ENCODE results near the gene PCDH17.

The PCDH17 gene, protein sequence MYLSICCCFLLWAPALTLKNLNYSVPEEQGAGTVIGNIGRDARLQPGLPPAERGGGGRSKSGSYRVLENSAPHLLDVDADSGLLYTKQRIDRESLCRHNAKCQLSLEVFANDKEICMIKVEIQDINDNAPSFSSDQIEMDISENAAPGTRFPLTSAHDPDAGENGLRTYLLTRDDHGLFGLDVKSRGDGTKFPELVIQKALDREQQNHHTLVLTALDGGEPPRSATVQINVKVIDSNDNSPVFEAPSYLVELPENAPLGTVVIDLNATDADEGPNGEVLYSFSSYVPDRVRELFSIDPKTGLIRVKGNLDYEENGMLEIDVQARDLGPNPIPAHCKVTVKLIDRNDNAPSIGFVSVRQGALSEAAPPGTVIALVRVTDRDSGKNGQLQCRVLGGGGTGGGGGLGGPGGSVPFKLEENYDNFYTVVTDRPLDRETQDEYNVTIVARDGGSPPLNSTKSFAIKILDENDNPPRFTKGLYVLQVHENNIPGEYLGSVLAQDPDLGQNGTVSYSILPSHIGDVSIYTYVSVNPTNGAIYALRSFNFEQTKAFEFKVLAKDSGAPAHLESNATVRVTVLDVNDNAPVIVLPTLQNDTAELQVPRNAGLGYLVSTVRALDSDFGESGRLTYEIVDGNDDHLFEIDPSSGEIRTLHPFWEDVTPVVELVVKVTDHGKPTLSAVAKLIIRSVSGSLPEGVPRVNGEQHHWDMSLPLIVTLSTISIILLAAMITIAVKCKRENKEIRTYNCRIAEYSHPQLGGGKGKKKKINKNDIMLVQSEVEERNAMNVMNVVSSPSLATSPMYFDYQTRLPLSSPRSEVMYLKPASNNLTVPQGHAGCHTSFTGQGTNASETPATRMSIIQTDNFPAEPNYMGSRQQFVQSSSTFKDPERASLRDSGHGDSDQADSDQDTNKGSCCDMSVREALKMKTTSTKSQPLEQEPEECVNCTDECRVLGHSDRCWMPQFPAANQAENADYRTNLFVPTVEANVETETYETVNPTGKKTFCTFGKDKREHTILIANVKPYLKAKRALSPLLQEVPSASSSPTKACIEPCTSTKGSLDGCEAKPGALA (N-terminal part only)

DNA sequence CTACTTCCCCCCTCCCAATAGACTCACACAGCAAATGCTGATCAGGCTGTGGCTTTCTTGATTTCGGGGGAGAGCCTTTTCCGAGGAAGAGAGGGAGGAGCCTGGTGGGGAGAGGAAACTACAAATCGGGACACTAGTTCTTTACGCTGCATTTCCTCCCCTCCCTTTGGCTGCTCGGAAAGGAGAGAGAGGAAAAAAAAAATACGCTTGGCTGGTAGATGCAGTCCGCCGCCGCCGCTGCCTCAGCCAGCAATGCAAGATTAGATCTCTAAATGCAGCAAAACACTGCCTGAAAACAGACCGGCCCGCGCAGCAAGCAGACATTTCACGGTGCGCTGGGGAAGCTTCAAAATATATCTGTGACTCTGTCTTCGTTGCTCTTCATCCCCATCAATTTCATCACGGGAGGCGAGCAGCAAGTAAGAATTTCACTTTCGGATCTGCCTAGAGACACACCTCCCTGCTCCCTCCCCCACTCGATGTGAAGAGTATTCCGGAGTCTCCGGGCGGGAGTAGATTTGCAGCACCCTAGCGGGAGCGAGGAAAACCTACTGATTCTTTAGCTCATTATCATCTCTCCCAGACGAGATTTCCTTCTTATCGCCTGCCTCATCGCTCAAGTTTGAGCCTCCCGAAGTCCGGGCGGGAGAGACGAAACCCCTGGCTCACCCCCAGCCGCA is at the start of gene PCDH17:
PCDH17 (plus strand) TSS at position 149 of the 680 bp plus-strand sequence. CDS start 803 bp downstream, outside the sequence.
- no peak for DNase-seq (ENCODE audit: low read depth in 4 of 4, low spot score in 1 of 4)

DNA sequence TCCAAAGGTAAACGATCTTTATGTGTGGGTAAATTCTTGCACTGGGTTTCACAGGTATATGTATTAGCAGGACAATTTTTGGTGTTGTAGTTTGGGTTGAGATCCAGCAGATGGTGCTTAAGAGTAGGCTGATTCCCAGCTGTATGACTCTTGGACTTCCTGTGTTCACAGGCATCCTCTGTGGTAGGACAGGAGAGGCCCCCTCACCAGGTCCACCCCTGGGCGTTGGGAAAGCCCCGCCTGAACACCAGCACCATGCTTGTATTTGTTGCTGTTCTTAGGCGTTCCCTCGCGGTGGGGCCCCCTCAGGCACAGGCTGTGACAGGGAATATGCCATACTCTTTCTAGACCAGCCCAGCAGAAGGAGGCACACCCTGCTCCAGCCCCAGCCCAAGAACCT is 49.5 kb upstream of the PCDH17 start:
- no peak for DNase-seq (ENCODE audit: low read depth in 4 of 4, low spot score in 1 of 4)

DNA sequence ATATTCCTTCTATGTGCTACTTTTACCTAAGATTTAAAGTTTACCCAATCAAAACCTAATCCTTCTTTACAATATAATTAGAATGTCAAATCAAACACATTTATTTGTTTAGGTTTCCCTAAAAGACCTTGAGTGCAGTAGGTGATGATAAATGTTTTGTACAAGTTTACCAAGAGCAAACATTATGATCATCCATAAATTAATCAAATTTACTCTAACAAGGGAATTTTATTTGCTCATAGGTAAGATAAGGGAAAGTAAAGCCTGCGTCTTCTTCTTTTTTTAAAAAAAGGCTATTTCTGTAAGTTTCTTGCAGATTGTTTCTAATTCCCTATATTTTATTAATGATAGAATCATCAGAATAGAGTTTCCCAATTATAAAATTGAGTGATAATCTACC is 48.0 kb upstream of the PCDH17 start:
- no peak for DNase-seq (ENCODE audit: low read depth in 4 of 4, low spot score in 1 of 4)

DNA sequence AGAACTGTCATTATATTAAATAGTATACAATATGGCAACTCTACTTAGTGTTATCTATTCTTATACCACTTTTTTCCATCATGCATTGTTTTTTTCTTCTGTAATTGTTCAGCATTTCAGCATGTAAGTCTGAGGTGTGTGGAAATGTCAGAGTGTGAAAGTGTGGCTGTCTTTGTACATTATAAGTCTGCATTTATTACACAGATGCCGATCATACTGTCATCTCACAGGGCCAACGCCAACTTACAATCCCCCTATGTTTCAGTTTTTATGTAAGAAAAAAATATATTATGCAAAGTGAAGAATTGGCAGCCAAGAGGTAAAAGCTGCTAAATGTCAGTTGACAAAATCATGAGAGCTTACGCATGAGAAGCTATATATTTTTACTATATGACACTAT is 42.9 kb upstream of the PCDH17 start:
- DNase-seq (ENCODE audit: low read depth in 4 of 4, low spot score in 1 of 4): no peak

DNA sequence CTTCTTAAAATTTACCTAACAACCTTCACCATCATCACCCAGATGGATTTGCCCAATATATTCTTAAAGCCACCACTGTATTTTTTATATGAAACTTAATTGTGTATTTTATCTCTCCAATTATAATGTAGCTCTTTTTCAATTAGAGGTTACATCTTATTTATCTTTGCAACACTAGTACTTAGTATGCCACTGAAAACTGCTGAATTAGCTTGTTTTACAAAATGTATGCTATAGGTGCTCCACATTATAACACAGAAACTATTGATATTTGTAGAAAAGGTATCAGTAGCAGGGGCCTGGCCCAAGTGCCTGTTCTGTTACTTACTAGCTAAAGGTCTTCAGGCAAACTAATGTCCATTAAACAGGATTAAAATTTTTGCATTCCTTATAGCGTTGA is 35.8 kb upstream of the PCDH17 start:
- DNase-seq (ENCODE audit: low read depth in 4 of 4, low spot score in 1 of 4): no peak

DNA sequence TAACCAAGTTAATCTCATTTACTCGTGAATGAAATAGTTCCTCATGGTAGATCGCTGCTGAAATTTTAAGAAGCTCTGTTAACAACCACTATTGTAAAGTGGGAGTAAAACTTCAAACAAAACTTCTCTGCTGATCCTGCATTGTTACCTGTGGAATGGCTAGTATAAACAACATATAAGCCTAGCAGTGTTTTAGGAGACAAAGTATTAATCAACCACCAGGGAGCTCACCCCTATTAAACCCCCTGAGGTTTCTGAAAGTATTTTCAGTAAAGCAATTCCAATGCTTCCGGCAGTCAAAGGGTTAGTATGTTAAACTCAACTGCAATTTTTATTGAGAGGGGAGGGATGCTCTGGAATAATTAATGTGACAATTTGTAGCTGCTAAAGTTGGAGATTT is 30.0 kb upstream of the PCDH17 start:
- DNase-seq (ENCODE audit: low read depth in 4 of 4, low spot score in 1 of 4): no peak

DNA sequence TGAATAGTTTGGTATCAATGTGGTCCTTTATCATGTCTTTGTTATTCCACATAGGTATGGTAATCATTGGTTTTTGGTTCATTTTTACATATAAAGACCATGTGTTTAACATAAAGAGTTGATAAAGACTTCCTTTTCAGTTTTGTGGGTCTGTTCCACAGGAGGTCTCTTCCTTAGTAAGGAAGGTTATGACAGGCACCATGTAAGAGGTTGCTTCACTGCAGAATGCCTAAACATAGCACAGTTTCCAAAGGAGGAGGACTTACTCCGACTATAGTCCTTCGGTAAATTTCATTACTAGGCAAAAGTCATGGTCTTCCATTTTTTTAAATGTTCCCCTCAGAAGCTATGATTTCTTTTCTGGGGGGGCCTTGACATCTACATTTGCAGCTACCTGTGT is 27.1 kb upstream of the PCDH17 start:
- no peak for DNase-seq (ENCODE audit: low read depth in 4 of 4, low spot score in 1 of 4)

DNA sequence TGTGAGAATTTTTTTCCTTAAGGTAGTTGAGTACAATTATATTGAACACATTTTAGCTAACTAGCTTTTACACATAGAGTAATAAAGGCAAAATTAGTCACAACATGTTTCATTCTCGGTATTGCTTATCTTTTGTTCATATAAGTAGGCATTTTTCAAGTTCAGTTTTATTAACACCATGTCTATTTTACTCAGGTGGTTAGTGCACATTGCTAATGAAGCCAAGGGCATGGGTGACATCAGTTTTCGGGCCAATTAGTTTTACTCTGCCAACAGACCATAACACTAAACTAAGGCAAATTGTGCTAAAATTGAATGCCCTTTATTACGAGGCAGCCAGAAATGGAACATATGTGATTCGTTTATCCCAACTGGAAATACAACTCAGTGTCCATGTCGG is 19.6 kb upstream of the PCDH17 start:
- DNase-seq (ENCODE audit: low read depth in 4 of 4, low spot score in 1 of 4): no peak

DNA sequence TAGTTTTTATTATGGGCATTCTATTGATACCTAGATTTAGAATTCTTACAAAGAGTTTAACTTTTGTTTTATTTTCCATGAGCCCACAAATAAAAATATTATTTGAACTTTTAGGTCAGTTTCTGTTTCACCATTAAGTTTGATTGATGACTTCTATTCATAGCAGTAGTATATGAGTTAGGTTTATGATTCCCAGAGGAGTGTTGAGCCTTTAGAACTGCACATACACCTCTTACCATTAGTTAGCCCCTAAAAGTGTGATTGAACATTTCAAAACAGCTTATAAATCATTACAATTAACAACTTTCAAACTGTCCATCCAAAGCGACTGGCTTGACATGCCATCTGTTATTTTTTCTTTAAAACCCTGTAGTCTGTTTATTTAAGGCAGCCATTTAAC is 19.0 kb upstream of the PCDH17 start:
- DNase-seq (ENCODE audit: low read depth in 4 of 4, low spot score in 1 of 4): no peak

DNA sequence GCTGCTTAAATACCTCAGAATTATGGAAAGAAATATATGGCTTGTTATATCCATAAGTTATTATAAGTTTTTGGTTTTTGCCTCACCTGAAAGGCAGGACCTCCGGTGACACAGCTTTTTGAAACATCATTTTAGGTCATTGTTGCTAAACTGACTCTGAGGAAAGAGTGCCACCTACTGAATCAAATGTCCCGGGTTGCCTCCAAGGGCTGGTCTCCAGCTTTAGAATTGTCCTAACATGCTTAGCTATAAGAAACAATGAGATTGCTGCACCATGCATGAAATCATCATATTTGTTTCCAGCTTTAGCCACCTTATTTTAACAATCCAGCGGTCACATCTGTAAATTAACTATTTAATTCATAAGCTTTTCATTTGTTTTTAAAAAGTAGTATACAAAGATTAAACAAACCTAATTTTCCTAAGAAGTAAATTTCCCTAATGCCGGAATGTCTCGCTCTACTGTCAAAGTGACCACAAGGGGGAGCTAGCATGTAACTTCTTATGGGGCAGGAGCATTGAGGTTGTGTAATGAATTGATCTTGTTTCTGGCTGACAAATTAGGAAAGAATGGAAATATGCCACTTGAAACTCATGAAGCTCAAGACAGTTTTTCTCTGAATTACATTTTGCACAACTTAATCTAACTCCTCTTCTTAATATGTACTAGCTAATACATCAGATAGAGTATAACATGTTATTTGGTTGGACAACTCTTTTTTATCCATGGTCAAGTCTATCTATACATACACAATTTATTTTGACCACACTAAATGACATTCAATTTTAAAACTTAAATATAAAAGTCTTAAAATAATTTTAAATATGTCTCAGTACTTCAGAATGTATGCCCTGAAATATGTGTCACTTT is 6.7 kb upstream of the PCDH17 start:
- DNase-seq (ENCODE audit: low read depth in 4 of 4, low spot score in 1 of 4): no peak

DNA sequence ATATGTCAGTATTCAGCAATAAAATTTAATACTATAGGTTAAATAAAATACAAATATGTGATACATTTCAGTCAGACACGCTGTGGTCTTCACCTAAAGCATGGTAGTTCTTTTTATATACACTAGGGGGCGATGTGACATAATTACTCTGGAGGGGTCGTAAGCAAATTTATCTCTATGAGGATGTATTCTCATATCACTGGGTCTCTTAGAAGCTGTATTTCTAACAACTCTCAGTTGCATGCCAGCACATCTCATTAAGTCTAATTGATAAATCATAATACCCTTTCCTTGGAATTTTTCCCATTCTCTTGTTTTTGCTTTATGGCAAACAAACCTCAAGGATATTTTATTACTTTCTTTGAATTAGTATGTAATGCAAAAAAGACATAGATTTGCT is 3.9 kb upstream of the PCDH17 start:
- no peak for DNase-seq (ENCODE audit: low read depth in 4 of 4, low spot score in 1 of 4)

DNA sequence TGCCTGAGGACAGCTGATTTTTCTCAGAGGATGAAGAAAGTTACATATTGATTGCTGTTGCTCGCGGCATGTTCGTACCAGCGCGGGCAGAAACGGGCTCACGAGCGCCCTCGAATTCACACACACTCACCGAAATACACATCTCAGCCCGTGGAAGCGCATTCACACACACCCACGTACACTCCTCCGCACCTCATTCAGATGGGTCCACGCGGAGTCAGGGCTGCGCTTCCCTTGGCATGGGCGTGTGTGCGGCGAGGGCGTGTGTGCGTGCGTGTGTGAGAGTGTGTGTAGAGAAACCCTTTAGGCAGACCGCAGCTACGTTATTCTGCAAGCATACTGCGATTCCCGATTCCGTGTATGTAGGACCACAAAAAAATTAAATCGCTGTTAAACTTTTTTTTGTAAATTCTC is 2.1 kb upstream of the PCDH17 start:
- DNase-seq (ENCODE audit: low read depth in 4 of 4, low spot score in 1 of 4): no peak

DNA sequence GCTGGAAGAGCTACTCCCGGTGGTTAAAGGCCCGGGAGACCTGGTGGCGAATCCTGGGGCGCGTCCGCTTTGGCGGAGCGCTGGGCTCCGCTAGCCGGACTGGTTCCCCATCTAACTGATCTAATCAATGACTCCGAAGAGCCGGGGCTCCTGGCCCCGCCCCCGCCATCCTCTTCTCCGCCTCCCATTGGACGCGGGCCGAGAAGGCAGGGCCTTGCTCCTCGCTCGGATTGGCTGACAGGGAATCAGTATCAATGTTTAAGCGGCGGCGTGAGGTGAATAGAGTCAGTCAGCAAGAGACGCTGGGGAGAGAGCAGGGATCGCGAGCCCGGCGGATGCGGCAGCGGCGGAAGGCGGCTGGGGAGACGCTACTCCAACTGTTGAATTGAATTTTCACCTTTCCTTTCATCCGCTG is 1.7 kb upstream of the PCDH17 start:
- DNase-seq (ENCODE audit: low read depth in 4 of 4, low spot score in 1 of 4): no peak

DNA sequence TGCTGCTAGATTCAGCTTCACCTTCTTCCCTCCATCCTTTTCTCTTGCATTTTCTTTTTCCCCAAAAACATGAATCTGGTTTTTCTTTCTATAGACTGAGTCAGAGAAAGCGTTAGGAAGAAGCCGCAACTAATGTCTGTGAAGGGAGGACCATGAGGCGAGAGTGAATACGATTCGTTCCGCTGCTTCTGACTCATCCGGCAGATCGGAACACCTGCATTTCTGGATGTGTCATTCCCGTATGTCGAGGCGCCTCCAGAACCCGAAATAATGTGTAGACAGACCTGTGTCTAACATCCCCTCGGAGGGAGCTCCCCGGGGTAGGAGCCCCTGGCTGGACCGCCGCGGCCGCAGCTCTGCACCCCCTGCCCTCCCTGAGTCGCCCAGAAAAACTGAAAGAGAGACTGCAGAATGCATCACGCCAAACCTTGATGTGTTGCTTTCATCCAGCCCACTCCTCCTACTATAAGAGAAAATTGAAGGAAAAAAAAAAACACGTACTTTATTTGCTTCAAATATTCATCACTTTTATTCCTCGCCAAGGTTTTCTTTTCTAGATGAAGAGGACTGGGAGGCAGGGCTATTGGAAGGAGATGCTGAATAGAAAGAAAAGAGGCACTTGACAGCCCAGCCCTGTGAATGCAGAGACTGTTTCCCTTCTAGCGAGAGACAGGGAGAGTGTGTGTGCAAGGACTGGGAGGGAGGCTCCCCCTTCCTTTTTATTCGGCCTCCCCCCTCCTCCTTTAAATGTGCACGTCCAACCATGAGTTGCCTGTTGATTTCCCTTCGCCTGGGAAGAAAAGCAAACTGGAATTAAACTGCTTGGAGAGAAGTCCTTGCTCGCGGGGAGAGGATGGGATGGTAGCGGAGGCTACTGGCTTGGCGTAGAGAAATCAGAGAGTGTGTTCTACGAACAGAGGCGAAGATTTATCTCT is 616 bp upstream of the PCDH17 start:
- no peak for DNase-seq (ENCODE audit: low read depth in 4 of 4, low spot score in 1 of 4)

DNA sequence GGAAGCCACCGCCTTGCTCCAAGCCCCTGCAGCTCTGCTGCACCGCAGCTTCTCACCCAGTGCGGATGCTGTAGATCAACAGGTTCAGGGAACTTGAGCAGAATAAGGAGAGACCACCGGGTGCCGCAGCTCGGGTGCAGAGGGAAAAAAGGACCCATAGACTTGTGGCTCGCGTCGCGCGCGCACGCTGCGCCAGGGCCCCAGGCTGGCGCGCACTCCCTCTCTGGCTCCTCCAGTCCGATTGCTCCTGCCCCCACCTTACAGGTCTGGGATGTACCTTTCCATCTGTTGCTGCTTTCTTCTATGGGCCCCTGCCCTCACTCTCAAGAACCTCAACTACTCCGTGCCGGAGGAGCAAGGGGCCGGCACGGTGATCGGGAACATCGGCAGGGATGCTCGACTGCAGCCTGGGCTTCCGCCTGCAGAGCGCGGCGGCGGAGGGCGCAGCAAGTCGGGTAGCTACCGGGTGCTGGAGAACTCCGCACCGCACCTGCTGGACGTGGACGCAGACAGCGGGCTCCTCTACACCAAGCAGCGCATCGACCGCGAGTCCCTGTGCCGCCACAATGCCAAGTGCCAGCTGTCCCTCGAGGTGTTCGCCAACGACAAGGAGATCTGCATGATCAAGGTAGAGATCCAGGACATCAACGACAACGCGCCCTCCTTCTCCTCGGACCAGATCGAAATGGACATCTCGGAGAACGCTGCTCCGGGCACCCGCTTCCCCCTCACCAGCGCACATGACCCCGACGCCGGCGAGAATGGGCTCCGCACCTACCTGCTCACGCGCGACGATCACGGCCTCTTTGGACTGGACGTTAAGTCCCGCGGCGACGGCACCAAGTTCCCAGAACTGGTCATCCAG is 964 bp downstream of the PCDH17 start:
- no peak for DNase-seq (ENCODE audit: low read depth in 4 of 4, low spot score in 1 of 4)

DNA sequence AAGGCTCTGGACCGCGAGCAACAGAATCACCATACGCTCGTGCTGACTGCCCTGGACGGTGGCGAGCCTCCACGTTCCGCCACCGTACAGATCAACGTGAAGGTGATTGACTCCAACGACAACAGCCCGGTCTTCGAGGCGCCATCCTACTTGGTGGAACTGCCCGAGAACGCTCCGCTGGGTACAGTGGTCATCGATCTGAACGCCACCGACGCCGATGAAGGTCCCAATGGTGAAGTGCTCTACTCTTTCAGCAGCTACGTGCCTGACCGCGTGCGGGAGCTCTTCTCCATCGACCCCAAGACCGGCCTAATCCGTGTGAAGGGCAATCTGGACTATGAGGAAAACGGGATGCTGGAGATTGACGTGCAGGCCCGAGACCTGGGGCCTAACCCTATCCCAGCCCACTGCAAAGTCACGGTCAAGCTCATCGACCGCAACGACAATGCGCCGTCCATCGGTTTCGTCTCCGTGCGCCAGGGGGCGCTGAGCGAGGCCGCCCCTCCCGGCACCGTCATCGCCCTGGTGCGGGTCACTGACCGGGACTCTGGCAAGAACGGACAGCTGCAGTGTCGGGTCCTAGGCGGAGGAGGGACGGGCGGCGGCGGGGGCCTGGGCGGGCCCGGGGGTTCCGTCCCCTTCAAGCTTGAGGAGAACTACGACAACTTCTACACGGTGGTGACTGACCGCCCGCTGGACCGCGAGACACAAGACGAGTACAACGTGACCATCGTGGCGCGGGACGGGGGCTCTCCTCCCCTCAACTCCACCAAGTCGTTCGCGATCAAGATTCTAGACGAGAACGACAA is 1.8 kb downstream of the PCDH17 start:
- no peak for DNase-seq (ENCODE audit: low read depth in 4 of 4, low spot score in 1 of 4)
